Globus pallidus (tissue), 1 donor: ENCODE measurements around the gene PSMB3.

ENCODE experiments used
- DNase-seq: peaks from one replicate; pipeline ENCODE4 v3.0.0-alpha.2; 2015; ENCODE audit warnings: low spot score

Gene PSMB3

GRCh38 chr17:38733982-38734973 lies 18.3 kb upstream of the PSMB3 start:
- no peak for DNase-seq

DNA sequence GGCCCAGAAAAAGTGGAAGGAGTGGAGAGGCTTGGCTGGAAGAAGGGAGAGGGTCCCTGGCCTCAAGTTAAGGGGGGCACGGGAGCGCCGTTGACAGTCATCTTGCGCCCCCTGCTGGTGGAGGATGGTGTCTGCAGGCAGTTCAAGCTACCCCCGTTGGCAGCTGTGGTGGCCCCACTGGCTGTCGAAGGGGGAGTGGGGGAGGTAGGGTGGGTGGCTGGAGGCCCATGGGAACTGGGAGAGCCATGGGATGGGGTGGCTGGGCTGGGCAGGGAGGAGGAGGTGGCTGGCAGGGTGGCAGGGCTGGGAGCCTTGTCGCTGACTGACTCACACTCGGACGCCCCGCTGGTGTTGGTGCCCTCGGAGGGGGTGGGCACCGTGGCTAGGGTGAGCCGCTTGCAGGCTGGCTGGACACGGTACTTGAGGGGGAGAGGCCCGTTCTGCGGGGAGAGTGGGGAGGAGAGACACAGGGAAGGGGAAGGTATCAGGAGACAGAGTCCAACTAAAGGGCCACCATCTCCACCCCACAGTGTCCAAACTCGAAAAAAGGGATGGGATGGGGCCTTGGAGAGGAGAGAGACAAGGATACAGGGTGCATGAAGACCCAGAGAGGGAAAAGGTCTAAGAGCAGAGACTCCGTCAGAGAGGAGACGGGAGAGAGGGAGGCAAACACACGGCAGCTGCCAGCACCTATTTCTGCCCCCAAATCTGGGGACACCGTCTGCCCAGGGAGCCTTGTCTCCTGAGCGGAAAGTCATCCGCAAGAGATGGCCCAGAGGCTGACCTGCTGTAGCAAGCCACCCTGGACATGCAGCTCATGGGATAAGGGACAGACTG lies 17.2 kb upstream of the PSMB3 start:
- DNase-seq, result no peak

DNA sequence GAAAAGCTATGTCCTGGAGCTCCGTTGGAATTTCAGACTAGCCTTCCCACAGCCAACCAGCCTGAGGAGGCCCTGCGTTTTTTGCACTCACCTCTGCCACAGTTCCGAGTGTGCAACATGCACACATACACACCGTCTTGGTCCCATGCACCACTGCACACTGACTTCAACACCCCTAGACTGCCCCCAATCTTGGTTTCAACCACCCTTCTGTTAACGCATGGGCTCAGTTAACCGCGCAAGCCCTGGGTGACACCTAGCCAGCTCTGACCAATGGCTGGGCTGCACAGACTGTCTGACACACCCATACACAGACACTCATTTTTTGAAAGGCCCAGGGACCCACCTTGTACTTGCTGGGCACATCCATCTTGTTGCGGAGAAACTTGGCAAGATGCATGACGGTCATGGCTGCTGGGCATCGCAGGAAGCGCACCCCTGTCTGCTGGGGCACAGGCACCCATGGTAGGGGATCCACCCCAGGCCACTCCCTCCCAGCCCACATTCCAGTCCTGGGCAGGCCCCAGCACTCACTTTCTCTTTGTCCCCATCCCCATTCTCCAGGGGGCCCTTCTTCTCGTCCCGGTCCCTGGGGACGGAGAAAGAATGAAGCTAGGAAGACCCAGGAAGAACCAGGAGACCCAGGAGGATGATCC lies 14.4 kb upstream of the PSMB3 start:
- DNase-seq, result no peak

GRCh38 chr17:38738686-38739085 lies 13.9 kb upstream of the PSMB3 start:
- no peak for DNase-seq

- DNase-seq, result no peak
These were observed 13.2 kb upstream of the PSMB3 start for GRCh38 chr17:38739305-38739704.

DNA sequence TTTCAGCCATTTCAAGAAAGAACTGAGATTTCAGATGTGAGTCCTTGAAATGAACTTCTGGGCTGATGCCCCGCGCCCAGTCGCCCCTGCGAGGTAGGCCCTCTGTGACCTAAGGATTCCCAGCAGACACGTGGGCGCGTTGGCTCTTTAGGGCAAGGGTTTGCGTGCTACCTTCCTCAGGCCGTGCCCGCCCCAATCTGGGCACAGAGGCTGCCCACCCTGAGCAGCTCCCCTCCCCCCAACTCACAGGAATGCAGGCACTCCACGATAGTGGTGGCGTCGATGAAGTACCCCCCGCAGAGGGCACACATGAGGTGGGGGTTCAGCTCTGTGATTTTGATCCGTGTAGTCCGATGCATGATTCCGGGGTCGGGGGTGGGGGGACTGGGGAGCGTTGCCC lies 12.5 kb upstream of the PSMB3 start:
- no peak for DNase-seq

GRCh38 chr17:38740806-38741205 lies 11.7 kb upstream of the PSMB3 start:
- no peak for DNase-seq

DNA sequence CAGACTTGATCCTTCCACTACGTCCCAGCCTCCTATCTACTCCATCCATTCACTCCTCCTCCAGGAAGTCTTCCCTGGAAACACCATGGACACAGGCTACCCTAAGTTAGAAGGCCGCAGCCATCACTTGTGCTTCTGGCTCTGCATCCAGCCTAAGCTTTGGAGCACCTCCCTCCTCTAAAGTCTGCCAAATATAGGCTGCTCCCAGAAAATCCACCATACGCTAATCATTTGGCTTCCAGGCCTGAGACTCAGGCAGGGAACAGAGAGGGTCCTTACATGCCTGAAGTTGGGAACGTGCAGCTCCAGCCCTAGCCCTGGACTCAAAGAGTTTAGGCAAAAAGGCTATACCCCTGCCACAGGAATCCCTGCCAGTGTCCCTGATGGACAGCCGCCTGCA lies 11.1 kb upstream of the PSMB3 start:
- no peak for DNase-seq

DNA sequence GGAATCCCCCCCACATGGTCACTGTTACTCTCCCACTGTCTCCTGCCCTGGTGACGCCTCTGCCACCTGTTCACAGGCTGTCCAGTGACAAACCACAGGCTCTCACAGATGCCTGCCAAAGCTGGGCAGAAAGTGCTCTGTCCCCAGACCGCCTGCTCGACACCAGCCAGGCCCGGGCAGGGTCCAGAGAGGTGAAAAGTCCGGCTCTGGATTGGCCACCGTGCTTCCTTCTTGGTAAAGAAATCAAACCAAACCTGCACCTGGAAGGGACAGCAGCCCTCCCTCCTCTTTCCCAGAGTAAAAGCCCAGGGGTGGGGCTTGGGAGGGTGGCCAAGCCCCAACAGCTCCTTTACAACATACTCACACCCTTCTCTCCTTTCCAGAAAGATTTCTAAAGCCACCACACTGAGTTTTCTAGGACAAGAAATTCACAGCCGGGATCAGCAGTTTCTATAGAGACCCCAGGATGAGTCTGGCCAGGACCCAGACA lies 10.6 kb upstream of the PSMB3 start:
- no peak for DNase-seq

- DNase-seq, result no peak
These were observed 9.9 kb upstream of the PSMB3 start for GRCh38 chr17:38742411-38743308.

DNA sequence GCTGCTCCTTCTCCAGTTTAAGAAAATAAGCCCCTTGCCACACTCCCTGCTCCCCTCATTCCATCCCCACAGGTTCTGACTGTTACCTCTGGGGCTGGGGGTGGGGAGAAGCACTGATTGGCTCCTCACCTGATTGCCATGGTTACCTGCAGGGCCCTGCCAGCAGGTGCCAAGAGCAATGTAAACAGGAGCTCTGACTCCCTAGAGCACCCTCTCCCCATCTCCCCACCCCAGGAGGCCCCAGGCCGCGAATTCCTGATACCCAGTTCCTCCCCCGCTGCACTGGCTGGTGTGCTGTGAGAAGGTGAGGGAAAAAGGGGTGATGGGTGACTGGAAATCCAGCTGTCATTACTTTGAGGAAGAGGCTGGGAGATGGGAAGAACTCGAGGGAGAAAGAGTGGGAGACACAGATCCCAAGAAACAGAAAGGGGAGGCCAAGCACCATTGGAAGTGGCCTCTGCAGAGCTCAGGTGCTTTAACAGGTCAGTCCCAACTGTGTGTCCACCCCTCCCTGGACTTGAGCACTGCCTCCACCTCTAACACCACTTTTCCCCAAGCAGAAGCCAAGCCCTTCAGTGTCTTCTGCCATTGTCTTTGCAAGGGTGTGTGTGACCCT lies 8.9 kb upstream of the PSMB3 start:
- no peak for DNase-seq

DNA sequence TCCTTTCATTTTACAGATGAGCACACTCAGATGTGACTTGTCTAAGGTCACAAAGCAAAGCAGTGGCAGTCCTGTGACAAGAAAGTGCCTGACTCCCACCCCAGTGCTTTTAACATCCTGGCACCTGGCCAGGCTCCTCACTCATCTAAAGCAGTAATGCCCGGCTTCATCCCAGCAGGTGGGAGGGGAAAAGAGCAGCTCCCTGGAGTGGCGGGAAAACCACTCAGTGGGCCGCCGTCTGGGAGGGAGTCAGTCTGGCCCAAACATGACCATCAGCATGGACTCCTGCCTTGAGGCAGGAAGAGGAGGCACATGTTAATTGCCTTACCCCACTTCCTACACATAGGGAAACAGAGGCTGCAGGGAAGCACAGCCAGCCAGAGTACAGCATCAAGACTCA lies 7.0 kb upstream of the PSMB3 start:
- no peak for DNase-seq

DNA sequence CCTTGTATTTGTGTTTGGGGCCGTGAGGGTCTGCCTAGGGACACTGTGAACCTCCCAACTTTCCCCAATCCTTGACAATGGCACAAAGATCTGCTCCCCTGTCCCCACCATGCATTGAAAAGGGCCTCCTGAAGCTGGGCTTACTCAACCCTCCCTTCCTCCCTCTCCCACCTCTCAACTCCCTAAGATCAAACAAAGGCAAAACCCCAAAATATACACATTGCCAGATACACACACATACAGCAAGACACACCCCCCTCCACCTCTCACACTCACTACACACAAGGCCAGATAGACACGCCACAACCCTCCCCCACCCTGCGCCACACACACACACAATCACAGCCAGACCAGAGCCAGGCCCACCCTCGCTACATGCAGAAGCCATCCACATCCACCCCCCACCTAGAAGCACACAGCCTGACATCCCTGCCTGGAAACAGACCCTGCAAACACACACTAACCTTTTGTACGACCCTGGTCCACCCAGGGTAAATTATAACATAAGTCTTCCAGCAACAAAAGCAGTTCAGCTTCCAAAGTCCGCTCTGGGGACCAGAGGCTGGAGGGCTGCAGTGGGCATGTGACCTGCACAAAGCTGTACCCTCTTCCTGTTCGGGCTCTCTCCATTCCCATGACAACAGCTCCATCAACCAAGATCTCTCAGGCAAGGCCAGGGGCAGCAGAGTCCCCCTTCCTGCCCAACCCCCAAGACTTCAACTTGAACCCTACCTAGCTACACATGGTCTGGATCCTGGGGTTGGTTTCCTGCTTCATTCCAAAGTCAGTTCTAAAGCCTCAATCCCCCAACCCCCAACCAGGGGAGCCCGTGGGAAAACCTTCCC lies 6.3 kb upstream of the PSMB3 start:
- DNase-seq, result no peak

- no peak for DNase-seq
These were observed 5.6 kb upstream of the PSMB3 start for GRCh38 chr17:38746849-38747462.

GRCh38 chr17:38747463-38748148 lies 4.9 kb upstream of the PSMB3 start:
- no peak for DNase-seq

DNA sequence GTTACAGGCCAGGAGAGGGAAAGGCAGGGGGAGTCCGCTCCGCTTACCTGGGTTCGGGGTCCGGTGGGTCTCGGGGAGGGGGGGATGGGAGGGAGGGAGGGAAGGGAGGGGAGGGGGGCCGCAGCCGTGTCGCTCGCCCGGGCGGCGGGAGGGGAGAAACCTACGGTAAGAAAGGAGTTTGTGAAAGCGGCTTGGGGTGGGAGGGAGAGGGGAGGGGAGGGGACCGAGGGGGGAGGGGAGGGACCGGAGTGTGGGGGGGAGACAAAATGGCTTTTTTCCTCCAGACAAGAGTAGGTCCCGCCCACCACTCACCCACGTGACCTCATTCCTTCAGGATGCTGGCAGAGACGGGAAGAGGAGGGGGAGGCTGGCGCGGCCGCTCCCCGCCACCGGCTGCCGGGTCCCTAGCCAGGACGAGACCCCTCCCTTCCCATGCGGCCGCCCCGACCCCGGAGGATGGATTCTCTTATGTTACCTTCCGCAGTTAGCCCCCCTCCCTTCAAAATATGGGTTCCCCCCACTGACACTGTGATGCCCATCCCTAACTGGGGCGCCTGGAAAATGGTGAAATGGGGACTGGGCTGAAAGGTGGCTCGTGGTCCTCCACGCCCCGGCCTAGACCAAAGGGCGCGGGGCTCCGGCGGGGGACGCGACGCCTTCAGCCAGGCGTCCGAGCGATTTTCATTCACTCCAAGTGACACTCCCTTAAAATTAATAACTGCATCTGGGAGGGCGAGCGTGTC lies 4.2 kb upstream of the PSMB3 start, which contains the start of gene PCGF2:
PCGF2 (minus strand) TSS at position 188 of the 743 bp plus-strand sequence. CDS start 7,934 bp downstream, outside the sequence.
- no peak for DNase-seq

DNA sequence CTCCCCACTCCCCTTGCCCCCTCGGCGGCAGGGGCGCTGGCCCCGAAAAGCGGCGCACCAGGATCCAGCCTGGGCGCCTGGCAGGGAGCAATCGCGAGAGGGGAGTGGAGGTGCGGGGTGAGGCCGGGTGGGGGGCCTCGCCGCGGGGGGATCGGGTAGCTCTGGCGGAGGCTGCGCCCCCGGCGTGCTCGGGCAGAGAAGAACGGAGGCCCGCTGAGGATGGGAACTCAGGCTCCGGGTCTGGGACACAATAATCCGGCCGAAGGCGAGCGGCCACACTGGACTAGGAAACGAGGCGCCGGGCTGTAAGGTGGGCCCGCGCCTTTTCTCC lies 3.7 kb upstream of the PSMB3 start:
- no peak for DNase-seq
